Glomerular visceral epithelial cell (primary cell): Measurements from ENCODE around the gene PDE3B.
A peak's percentile ranks its signal among the peaks of the same experiment; 100 is the strongest.

Experiments used
- DNase-seq: peaks from one replicate; pipeline ENCODE4 v3.0.0-alpha.2; 2016; ENCODE audit errors: extremely low spot score

PDE3B gene

GRCh38 chr11:14884667-14885273 lies 241.2 kb downstream of the PDE3B start:
- no peak for DNase-seq

- DNase-seq, result no peak
These were observed 242.9 kb downstream of the PDE3B start for GRCh38 chr11:14886513-14886912.

GRCh38 chr11:14891143-14892035 lies 247.8 kb downstream of the PDE3B start:
- peak; percentile 92 for DNase-seq

GRCh38 chr11:14892036-14892556 lies 248.5 kb downstream of the PDE3B start, which contains the start of gene CYP2R1:
Gene CYP2R1, minus strand, starts transcription at chr11:14892231. Its CDS starts 26 bp downstream, at chr11:14892205.
- peak; percentile 98 for DNase-seq

- DNase-seq, result no peak
These were observed 249.0 kb downstream of the PDE3B start for GRCh38 chr11:14892577-14892976.

GRCh38 chr11:14894657-14895598 lies 251.3 kb downstream of the PDE3B start:
- no peak for DNase-seq

- DNase-seq, result no peak
These were observed 254.8 kb downstream of the PDE3B start for GRCh38 chr11:14898355-14898754.

GRCh38 chr11:14898906-14899305 lies 255.3 kb downstream of the PDE3B start:
- no peak for DNase-seq

GRCh38 chr11:14902650-14903350 lies 259.2 kb downstream of the PDE3B start:
- DNase-seq, result peak; percentile 51

GRCh38 chr11:14904745-14905103 lies 261.1 kb downstream of the PDE3B start:
- peak; percentile 69 for DNase-seq

GRCh38 chr11:14905104-14906033 lies 261.8 kb downstream of the PDE3B start:
- no peak for DNase-seq

- DNase-seq, result no peak
These were observed 263.0 kb downstream of the PDE3B start for GRCh38 chr11:14906578-14906977.

GRCh38 chr11:14906993-14907392 lies 263.4 kb downstream of the PDE3B start:
- DNase-seq, result no peak

GRCh38 chr11:14907411-14908213 lies 264.0 kb downstream of the PDE3B start:
- DNase-seq, result peak; percentile 28

GRCh38 chr11:14908214-14908880 lies 264.7 kb downstream of the PDE3B start:
- DNase-seq, result peak; percentile 39

- DNase-seq, result no peak
These were observed 270.9 kb downstream of the PDE3B start for GRCh38 chr11:14914536-14914935.

GRCh38 chr11:14916403-14916802 lies 272.8 kb downstream of the PDE3B start:
- DNase-seq, result no peak
